Measurements from ENCODE around the gene TCP11L2. TPM values are rescaled to one million over a fixed set of nuclear protein-coding genes. Genes with fewer than 3 reads are reported as not detected.

TCP11L2 gene
- total RNA-seq, 1 experiment from 2014 or later, result 12.1 TPM

GRCh38 chr12:106297075-106297474 lies 5.5 kb upstream of the TCP11L2 start:
- H3K4me3 ChIP-seq (ENCODE audit: low read length), result no peak overlapping the region
- H3F3A ChIP-seq (ENCODE audit: low read length, unreplicated experiment), result peaks cover 6% of the 10 kb centered on the region
- H3K27ac ChIP-seq (ENCODE audit: low read length), result peak overlapping the region; percentile 82
- BruUV-seq (replicated peaks), result no TSS peak
- POLR2A ChIA-PET (ENCODE audit: unreplicated experiment), result interaction anchor here (0.6 kb wide), 1 partner anchor 13 kb away, joined by 6 read pairs; no protein-coding TSS in a partner anchor
- CTCF ChIA-PET, result no interaction called here
- peak overlapping the region; percentile 24; the same call in 1 of the 2 replicates for H3K9ac ChIP-seq (ENCODE audit: low read length)
- H3K4me2 ChIP-seq (ENCODE audit: low read length), result no peak overlapping the region
- no peaks in the 10 kb centered on the region for H4K20me1 ChIP-seq (ENCODE audit: low read length)
- no peaks in the 10 kb centered on the region for H3K9me3 ChIP-seq (ENCODE audit: low read length)
- H3K9me2 ChIP-seq (replicated peaks; ENCODE audit: low read length), result no peaks in the 10 kb centered on the region
- ATAC-seq, result no peak
- no peaks in the 10 kb centered on the region for H3K36me3 ChIP-seq (ENCODE audit: low read depth, low read length)
- no peak overlapping the region for H2AFZ ChIP-seq (ENCODE audit: low read length)
- peaks cover 31% of the 10 kb centered on the region for H3K4me1 ChIP-seq (ENCODE audit: insufficient read depth, low read length)
- H3K27me3 ChIP-seq (ENCODE audit: low read length), result no peaks in the 10 kb centered on the region
- DNase-seq, result no peak
- intact Hi-C loops (cut with micrococcal nuclease), result loop anchor here (5.0 kb wide), 1 partner anchor 660 kb away; the partner anchor contains the start of gene TMEM263
- H3K79me2 ChIP-seq (ENCODE audit: low read length), result no peaks in the 10 kb centered on the region
- TF ChIP-seq EZH2phosphoT487 (IDR thresholded peaks at IDR 0.05; ENCODE audit: borderline replicate concordance, low read length) (no peak), EZH2 (IDR thresholded peaks at IDR 0.05; ENCODE audit: low read length, unreplicated experiment) (no peak), CTCF (conservative IDR thresholded peaks at IDR 0.05; ENCODE audit: low read depth, low read length) (no peak)

GRCh38 chr12:106297681-106298080 lies 4.9 kb upstream of the TCP11L2 start:
- Histone ChIP-seq H3K4me2 (ENCODE audit: low read length) (no peak overlapping the region), H3F3A (ENCODE audit: low read length, unreplicated experiment) (peaks cover 6% of the 10 kb centered on the region)
- CTCF ChIA-PET, result no interaction called here

More at GRCh38 chr12:106297681-106298080, 4.9 kb upstream of the TCP11L2 start:
- no peak overlapping the region for H3K4me3 ChIP-seq (ENCODE audit: low read length)
- H3K79me2 ChIP-seq (ENCODE audit: low read length), result no peaks in the 10 kb centered on the region
- intact Hi-C loops (cut with micrococcal nuclease), result loop anchor here (5.0 kb wide), 1 partner anchor 660 kb away; the partner anchor contains the start of gene TMEM263
- no peak overlapping the region for H2AFZ ChIP-seq (ENCODE audit: low read length)
- POLR2A ChIA-PET (ENCODE audit: unreplicated experiment), result interaction anchor here (0.6 kb wide), 1 partner anchor 13 kb away, joined by 6 read pairs; no protein-coding TSS in a partner anchor
- no peaks in the 10 kb centered on the region for H4K20me1 ChIP-seq (ENCODE audit: low read length)
- ATAC-seq (no peak), DNase-seq (no peak)
- TF ChIP-seq EZH2phosphoT487 (IDR thresholded peaks at IDR 0.05; ENCODE audit: borderline replicate concordance, low read length), result no peak
- TF ChIP-seq CTCF (conservative IDR thresholded peaks at IDR 0.05; ENCODE audit: low read depth, low read length), result no peak
- no peak for TF ChIP-seq EZH2 (IDR thresholded peaks at IDR 0.05; ENCODE audit: low read length, unreplicated experiment)
- H3K9me3 ChIP-seq (ENCODE audit: low read length), result no peaks in the 10 kb centered on the region
- H3K4me1 ChIP-seq (ENCODE audit: insufficient read depth, low read length), result peaks cover 31% of the 10 kb centered on the region
- no peak overlapping the region for H3K9ac ChIP-seq (ENCODE audit: low read length)
- H3K27me3 ChIP-seq (ENCODE audit: low read length), result no peaks in the 10 kb centered on the region
- no peaks in the 10 kb centered on the region for H3K36me3 ChIP-seq (ENCODE audit: low read depth, low read length)
- no TSS peak for BruUV-seq (replicated peaks)
- no peak overlapping the region for H3K27ac ChIP-seq (ENCODE audit: low read length)
- no peaks in the 10 kb centered on the region for H3K9me2 ChIP-seq (replicated peaks; ENCODE audit: low read length)

All from PC-3 (cell line).